Spleen (tissue), 7 donors: ENCODE measurements around the gene STRN.

Experiments
- POLR2AphosphoS5 ChIP-seq, 3 donors: sonication (generic); formaldehyde crosslinking; IDR thresholded peaks; one replicate each; pipeline ENCODE4 v1.5.1; 2017; ENCODE audit warnings: antibody characterized with exemption in 3 of 3
- TF ChIP-seq, protein P1 (sequence below), 11 experiments: fragments of 200-600 bp in 7 of 11; fragments of 450-650 bp in 4 of 11; sonication (generic) in 4 of 11; IDR thresholded peaks in 8 of 11; conservative IDR thresholded peaks in 3 of 11; 1 replicate in 7 of 11; 2 replicates in 4 of 11; pipeline versions ENCODE4 v1.4.0 to v1.8.0; 2016 to 2021; ENCODE audit warnings: antibody characterized with exemption in 11 of 11, inconsistent platforms in 4 of 11, mild to moderate bottlenecking in 1 of 11
- donor health status: DM: no; HTN: no; CAD: no; lungs with moderate emphysema.
- donor health status: DM: no; HTN: no; CAD: no.
- donor health status: DM: no; HTN: no; CAD: no.

DNA sequence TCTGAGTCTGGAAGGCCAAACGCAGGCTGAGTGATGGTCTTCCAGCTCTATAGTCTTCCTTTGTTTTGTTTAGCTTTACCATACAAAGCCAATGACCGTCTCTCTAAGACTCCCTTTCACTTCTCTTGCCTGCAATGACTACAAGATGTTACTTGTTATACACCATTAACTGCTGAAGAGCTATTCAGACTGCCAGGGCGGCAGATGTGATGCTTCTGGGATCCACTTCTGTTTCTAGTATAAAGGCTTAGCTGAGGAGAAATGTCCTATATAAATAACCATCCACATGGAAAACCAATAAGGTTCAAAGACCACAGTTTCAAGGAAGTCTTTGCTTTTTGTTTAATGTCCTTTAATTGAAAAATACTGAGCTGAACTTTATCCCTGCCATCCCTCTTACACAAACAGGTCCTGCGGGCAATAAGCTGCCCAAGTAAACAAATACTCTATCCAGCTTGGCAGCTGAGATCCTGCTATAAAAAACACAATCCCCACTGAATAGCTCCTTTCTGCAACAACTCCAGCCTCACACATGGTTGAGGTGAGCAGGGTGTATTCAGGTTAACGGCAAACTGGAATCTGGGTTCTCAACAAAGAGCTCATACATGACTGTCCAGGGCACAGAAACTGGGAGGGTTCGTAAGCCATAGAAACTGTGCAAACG, 145.3 kb downstream of the STRN start:
- no peak for TF ChIP-seq POLR2AphosphoS5 (IDR thresholded peaks at IDR 0.05)
- TF ChIP-seq, protein P1, sequence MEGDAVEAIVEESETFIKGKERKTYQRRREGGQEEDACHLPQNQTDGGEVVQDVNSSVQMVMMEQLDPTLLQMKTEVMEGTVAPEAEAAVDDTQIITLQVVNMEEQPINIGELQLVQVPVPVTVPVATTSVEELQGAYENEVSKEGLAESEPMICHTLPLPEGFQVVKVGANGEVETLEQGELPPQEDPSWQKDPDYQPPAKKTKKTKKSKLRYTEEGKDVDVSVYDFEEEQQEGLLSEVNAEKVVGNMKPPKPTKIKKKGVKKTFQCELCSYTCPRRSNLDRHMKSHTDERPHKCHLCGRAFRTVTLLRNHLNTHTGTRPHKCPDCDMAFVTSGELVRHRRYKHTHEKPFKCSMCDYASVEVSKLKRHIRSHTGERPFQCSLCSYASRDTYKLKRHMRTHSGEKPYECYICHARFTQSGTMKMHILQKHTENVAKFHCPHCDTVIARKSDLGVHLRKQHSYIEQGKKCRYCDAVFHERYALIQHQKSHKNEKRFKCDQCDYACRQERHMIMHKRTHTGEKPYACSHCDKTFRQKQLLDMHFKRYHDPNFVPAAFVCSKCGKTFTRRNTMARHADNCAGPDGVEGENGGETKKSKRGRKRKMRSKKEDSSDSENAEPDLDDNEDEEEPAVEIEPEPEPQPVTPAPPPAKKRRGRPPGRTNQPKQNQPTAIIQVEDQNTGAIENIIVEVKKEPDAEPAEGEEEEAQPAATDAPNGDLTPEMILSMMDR (IDR thresholded peaks at IDR 0.05 in 8 of 11, conservative IDR thresholded peaks at IDR 0.05 in 3 of 11), result no peak
